ENCODE results near the gene WARS2.

- TF ChIP-seq, protein P1, sequence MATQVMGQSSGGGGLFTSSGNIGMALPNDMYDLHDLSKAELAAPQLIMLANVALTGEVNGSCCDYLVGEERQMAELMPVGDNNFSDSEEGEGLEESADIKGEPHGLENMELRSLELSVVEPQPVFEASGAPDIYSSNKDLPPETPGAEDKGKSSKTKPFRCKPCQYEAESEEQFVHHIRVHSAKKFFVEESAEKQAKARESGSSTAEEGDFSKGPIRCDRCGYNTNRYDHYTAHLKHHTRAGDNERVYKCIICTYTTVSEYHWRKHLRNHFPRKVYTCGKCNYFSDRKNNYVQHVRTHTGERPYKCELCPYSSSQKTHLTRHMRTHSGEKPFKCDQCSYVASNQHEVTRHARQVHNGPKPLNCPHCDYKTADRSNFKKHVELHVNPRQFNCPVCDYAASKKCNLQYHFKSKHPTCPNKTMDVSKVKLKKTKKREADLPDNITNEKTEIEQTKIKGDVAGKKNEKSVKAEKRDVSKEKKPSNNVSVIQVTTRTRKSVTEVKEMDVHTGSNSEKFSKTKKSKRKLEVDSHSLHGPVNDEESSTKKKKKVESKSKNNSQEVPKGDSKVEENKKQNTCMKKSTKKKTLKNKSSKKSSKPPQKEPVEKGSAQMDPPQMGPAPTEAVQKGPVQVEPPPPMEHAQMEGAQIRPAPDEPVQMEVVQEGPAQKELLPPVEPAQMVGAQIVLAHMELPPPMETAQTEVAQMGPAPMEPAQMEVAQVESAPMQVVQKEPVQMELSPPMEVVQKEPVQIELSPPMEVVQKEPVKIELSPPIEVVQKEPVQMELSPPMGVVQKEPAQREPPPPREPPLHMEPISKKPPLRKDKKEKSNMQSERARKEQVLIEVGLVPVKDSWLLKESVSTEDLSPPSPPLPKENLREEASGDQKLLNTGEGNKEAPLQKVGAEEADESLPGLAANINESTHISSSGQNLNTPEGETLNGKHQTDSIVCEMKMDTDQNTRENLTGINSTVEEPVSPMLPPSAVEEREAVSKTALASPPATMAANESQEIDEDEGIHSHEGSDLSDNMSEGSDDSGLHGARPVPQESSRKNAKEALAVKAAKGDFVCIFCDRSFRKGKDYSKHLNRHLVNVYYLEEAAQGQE (IDR thresholded peaks at IDR 0.05; ENCODE audit: insufficient read depth in 1 of 2, low read depth in 2 of 2, low read length in 2 of 2) = no peak
- TF ChIP-seq SIN3A (IDR thresholded peaks at IDR 0.05; ENCODE audit: borderline replicate concordance, insufficient read depth, low read length) (no peak), POLR2AphosphoS5 (IDR thresholded peaks at IDR 0.05; ENCODE audit: low read depth, low read length) (no peak), TAF1 (IDR thresholded peaks at IDR 0.05; ENCODE audit: borderline replicate concordance, insufficient read depth, low read length) (no peak), FOXP2 (optimal IDR thresholded peaks at IDR 0.05; ENCODE audit: borderline replicate concordance, extremely low read depth, extremely low read length, insufficient read depth) (no peak)
Observed at GRCh38 chr1:118986555-118987467, 153.6 kb downstream of the WARS2 start.
